GM23248 (cell line): Measurements from ENCODE around the gene NCSTN.

Experiments used
- EZH2 ChIP-seq: fragments of 200-600 bp; sonication (generic); IDR thresholded peaks from 2 replicates; pipeline ENCODE4 v1.6.1; 2018; ENCODE audit warnings: antibody characterized with exemption, mild to moderate bottlenecking; ENCODE audit not compliant: insufficient read depth, poor library complexity, severe bottlenecking
- EZH2phosphoT487 ChIP-seq: fragments of 200-600 bp; sonication (generic); IDR thresholded peaks from 2 replicates; pipeline ENCODE4 v1.6.1; 2018; ENCODE audit warnings: antibody characterized with exemption, moderate library complexity, mild to moderate bottlenecking, low read depth; ENCODE audit not compliant: insufficient read depth

DNA sequence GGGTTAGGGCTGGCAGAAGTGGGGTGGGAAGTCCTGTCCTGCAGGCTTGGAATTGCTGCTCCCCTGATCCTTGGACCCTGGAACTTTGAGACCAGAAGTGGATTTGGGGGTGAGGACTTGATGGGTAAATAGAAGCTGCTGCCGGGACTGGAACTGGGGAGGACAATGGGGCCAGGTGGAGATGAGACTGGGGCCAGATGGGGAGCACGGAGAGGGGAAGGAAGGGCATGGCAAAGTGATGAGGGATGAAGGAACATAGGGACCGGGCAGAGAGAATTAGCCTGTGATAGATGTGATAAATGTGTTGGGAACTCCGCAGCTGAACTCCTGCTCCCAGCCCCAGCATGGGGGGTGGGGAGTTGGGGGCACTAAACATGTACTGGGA is 24.3 kb downstream of the NCSTN start:
- TF ChIP-seq EZH2phosphoT487 = no peak
- TF ChIP-seq EZH2 = no peak
